HG03469 (cell line): ENCODE measurements around the gene SEC14L2.
"Not testable (repeated sequence)": the region's sequence is repeated elsewhere in the genome, so short reads cannot be mapped to it uniquely, and the experiment has no call there.

Experiments
- ATAC-seq: cut with Tn5 transposase; IDR thresholded peaks from one replicate; pipeline ENCODE4 v1.9.1; 2021; ENCODE audit warnings: mild to moderate bottlenecking, moderate library complexity, moderate number of reproducible peaks; ENCODE audit not compliant: unreplicated experiment

SEC14L2 gene

GRCh38 chr22:30373331-30374325 lies 23.2 kb upstream of the SEC14L2 start:
- no peak for ATAC-seq

DNA sequence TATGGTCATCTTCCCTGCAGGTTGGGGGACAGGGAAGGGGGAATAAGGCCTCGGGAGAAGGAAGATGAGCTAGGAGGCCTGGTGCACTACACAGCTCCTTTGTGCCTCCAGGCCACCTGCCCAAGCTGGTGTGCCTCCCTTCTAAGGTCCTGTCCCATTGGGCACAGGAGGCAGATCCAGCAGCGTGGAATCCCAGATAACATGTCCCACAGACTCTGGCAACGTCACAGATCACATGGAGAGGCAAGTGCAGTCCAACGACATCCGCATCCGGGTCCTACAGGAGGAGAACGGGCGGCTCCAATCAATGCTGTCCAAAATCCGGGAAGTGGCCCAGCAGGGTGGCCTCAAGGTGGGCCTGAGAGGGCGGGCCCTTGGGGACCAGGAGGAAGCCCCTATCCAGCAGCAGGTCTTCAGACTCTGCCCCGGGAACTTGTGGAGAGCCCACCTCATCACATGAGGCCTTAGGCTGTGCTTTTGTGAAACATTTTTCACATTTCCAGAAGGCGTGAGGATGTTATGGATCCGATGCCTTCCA lies 21.4 kb upstream of the SEC14L2 start:
- no peak for ATAC-seq

GRCh38 chr22:30380011-30380410 lies 16.8 kb upstream of the SEC14L2 start:
- ATAC-seq = no peak

DNA sequence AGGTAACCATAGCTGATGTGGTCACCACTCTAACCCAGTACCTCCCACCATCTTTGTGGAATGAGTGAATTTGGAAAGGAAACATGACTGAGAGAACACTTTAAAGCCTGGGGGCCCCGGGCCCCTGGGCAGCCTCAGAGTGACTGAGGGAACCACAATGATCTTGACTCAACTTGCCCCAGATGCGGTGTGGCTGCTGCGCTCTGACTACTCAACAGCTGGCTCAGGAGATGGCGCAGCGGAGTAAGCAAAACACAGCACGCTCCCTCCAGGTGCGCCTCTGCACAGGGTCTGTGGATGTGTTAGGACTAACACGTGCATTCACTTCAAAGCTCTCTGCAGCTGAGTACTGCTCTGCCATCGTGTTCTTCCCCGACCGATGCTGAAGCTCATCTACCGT lies 15.6 kb upstream of the SEC14L2 start:
- no peak for ATAC-seq

DNA sequence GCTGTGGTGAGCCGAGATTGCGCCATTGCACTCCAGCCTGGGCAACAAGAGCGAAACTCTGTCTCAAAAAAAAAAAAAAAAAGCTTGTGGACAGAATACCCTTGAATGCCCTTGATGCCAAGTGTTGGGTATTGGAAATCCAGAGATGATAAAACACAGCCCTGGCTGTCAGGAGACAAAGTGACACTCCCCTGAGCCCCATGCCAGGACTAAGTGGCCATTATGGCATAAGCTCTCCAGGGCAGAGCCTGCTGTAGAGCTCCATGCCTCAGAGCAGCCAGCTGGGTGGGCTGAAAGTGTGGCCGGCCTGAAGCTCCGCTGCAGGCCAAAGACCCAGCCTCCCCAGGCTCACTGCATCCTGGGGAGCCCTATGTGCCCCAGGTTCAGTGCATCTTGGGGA lies 14.5 kb upstream of the SEC14L2 start:
- no peak for ATAC-seq

GRCh38 chr22:30383061-30383460 lies 13.8 kb upstream of the SEC14L2 start:
- ATAC-seq = no peak

- ATAC-seq = no peak
Observed at GRCh38 chr22:30385942-30386341, 10.9 kb upstream of the SEC14L2 start.

DNA sequence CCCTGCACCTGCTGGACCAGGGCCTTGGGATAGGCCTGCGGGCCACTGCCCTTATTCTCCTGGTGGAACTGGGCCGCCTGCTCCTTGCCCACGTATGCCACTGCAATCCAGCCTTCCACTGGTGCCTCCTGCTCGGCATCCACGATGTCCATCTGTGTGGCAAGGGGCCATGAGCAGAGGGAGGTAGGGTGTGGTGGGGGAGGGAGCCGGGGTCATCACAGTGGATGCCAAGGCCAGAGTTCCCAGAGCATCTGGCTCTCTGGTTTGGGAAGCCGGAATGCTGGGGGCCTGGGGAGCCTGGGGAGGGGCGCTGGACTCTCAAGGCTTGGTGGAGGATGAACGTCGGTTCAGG lies 10.2 kb upstream of the SEC14L2 start:
- no peak for ATAC-seq

DNA sequence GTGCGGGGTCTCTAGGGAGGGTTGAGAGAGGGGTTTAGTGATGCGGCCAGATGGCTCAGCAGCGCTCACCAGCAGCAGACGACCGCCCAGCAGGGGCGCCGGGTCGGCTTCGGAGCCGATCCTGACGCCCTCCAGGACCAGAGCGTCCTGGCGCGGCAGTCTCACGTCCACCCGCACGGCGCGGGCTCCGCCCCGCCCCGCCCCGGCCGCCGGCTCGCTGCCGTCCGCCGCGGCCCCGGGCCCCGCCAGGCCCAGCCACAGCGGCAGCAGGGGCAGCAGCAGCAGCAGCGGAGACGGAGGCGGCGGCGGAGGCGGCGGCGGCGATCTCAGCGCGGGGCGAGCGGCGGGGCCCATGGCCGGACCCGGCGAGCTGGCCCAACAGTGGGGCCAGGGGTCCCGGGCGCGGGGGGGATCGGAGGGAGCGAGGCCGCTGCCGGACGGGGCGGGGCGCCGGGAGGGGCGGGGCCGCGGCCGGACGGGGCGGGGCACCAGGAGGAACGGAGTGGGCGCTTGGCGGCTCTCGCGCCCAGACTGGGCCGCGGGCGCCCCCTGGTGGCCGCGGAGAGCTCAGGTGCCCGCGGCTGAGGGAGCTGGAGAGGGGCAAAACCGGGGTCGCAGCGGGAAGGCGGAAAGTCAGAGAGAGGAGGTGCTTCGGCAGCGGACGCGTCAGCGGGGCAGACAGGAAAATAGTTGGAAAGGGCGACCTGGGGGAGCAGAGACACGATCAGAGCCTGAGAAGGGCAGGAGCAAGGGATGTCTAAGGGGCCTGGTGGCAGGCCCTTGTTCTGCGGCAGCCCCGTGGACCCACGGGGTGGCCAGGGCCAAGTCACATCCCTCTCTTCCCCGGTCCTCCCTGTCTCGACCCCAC lies 9.6 kb upstream of the SEC14L2 start, which contains the start of gene RNF215:
TSS of gene RNF215 (minus strand) at position 452 of the 868 bp plus-strand sequence. CDS start at position 354, 98 bp downstream.
- ATAC-seq = no peak

GRCh38 chr22:30390974-30391691 lies 5.7 kb upstream of the SEC14L2 start:
- no peak for ATAC-seq

GRCh38 chr22:30392661-30393321 lies 4.0 kb upstream of the SEC14L2 start:
- no peak for ATAC-seq

- no peak for ATAC-seq
Observed at GRCh38 chr22:30393322-30393680, 3.5 kb upstream of the SEC14L2 start.

GRCh38 chr22:30393885-30394284 lies 2.9 kb upstream of the SEC14L2 start:
- ATAC-seq = no peak

DNA sequence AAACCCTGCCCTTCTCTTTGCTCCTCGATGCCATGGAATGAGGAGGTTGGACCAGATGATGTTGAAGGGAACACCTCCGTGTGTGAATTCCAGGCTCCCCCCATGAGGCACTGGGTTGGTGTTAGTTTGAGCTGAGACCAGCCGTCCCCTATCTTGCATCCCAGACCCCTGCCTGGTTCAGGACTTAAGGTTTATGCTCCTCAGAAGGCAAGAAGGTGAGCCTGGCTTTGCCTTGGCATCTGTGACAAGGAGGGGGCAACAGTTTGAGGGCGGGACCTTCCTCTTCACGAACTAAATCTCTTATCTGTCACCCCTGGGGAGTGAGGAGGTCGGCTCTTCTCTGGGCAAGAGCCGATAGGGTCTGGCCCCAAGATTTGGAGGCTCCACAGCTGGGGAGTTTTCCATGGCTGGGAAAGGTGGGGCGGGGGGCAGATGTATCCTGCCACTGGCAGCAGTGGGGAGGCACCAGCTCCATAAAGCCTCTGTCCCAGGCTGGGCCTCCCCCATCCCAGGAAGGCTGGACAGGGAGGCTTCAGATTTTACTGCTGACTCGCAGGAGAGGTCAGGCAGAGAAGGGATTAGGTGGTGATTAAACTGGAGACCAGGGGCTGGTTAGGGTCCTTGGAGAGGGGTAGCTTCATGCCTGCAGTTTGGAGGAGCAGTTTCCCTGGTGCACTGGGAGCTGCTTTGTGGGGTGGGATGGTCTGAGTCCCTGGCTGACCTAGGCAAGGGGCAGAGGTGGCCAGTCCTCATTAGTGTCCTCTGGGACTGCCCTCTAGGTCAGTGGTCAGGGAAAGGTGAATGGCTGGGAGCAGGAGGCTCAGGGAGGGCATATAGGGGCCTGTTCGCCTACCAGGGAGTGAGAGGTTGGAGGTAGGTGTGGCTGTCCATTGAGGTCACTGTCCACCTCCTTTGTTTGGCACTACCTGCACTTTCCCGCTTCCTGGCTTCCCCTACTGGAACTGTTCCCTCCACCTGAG lies 1.1 kb downstream of the SEC14L2 start:
- ATAC-seq = no peak

- ATAC-seq = no peak
Observed at GRCh38 chr22:30398685-30399680, 2.2 kb downstream of the SEC14L2 start.

- ATAC-seq = no peak
Observed at GRCh38 chr22:30399718-30400117, 2.9 kb downstream of the SEC14L2 start.

DNA sequence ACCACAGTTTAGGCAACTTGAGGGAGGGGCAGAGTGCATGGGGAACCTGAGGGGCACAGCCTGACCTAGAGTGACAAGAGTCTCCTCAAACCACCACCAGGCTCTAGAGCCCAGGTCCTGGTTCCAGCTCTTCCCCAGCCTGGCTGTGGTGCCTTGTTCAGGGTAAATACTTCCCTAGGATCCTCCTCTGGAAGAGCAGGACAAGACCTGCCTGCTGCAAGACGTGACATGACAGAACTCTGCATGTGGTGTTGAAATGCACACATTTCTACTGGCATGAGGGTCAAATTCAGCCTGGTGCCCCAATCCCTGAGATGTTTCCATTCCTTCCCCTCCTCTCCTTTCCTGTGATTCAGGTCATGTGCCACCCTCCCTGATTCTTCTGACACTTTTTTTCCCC lies 3.3 kb downstream of the SEC14L2 start:
- no peak for ATAC-seq

- ATAC-seq = not testable (repeated sequence)
Observed at GRCh38 chr22:30401024-30401423, 4.2 kb downstream of the SEC14L2 start.
